ENCODE data around the gene WSB2. TPM values are rescaled to one million over a fixed set of nuclear protein-coding genes. Genes with fewer than 3 reads are reported as not detected.

The WSB2 gene
- polyA plus RNA-seq, 1 donor from 2014 or later = 155 TPM

DNA sequence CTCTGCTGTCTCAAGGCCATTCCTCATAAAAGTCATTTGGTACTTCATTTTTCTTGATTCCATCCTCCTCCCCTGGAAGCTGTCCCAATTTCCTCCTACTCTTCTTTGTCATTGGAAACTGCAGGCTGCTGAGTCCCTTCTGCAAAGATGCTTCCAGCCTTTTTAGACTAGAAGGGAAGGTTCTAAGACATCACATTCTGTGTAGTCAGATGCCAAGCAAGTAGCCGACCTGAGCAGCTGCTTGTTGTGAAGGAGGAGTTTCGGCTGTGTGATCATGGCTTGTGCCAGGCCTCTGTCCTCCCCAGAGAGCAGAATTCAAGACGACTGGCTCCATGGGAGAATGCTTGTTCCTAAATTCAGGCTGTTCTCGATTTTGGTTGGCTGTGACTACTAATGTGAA, 35.8 kb downstream of the WSB2 start:
- H3K9me3 ChIP-seq (ENCODE audit: low read length) = no peaks in the 10 kb centered on the region
- no peak overlapping the region for H3K9ac ChIP-seq (ENCODE audit: low read length)
- no peaks in the 10 kb centered on the region for H3K36me3 ChIP-seq (ENCODE audit: insufficient read depth, low read length)
- no peak overlapping the region for H3K4me3 ChIP-seq (ENCODE audit: low read length)
- H3K27ac ChIP-seq (ENCODE audit: low read length) = no peak overlapping the region
- H3K27me3 ChIP-seq (ENCODE audit: insufficient read depth, low read depth, low read length) = no peaks in the 10 kb centered on the region
- no peak overlapping the region for H3K4me2 ChIP-seq (ENCODE audit: low read length)
- no peaks in the 10 kb centered on the region for H3K79me2 ChIP-seq (replicated peaks; ENCODE audit: insufficient read depth, low read length)
- H4K20me1 ChIP-seq (ENCODE audit: insufficient read depth) = no peaks in the 10 kb centered on the region
- H2AFZ ChIP-seq (ENCODE audit: low read depth, low read length) = no peak overlapping the region
- TF ChIP-seq, protein P1, sequence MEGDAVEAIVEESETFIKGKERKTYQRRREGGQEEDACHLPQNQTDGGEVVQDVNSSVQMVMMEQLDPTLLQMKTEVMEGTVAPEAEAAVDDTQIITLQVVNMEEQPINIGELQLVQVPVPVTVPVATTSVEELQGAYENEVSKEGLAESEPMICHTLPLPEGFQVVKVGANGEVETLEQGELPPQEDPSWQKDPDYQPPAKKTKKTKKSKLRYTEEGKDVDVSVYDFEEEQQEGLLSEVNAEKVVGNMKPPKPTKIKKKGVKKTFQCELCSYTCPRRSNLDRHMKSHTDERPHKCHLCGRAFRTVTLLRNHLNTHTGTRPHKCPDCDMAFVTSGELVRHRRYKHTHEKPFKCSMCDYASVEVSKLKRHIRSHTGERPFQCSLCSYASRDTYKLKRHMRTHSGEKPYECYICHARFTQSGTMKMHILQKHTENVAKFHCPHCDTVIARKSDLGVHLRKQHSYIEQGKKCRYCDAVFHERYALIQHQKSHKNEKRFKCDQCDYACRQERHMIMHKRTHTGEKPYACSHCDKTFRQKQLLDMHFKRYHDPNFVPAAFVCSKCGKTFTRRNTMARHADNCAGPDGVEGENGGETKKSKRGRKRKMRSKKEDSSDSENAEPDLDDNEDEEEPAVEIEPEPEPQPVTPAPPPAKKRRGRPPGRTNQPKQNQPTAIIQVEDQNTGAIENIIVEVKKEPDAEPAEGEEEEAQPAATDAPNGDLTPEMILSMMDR (IDR thresholded peaks at IDR 0.05; ENCODE audit: poor library complexity, severe bottlenecking) = no peak
- TF ChIP-seq MXI1 (conservative IDR thresholded peaks at IDR 0.05; ENCODE audit: poor library complexity, severe bottlenecking) (no peak), EZH2 (IDR thresholded peaks at IDR 0.05; ENCODE audit: borderline replicate concordance, insufficient read depth, low read length, poor library complexity, severe bottlenecking) (no peak), TAF1 (IDR thresholded peaks at IDR 0.05; ENCODE audit: low read depth) (no peak), SMC3 (conservative IDR thresholded peaks at IDR 0.05; ENCODE audit: poor library complexity) (no peak), EP300 (conservative IDR thresholded peaks at IDR 0.05; ENCODE audit: poor library complexity, severe bottlenecking) (no peak), RAD21 (conservative IDR thresholded peaks at IDR 0.05) (no peak), POLR2AphosphoS5 (IDR thresholded peaks at IDR 0.05) (no peak)
- TF ChIP-seq, protein P2, sequence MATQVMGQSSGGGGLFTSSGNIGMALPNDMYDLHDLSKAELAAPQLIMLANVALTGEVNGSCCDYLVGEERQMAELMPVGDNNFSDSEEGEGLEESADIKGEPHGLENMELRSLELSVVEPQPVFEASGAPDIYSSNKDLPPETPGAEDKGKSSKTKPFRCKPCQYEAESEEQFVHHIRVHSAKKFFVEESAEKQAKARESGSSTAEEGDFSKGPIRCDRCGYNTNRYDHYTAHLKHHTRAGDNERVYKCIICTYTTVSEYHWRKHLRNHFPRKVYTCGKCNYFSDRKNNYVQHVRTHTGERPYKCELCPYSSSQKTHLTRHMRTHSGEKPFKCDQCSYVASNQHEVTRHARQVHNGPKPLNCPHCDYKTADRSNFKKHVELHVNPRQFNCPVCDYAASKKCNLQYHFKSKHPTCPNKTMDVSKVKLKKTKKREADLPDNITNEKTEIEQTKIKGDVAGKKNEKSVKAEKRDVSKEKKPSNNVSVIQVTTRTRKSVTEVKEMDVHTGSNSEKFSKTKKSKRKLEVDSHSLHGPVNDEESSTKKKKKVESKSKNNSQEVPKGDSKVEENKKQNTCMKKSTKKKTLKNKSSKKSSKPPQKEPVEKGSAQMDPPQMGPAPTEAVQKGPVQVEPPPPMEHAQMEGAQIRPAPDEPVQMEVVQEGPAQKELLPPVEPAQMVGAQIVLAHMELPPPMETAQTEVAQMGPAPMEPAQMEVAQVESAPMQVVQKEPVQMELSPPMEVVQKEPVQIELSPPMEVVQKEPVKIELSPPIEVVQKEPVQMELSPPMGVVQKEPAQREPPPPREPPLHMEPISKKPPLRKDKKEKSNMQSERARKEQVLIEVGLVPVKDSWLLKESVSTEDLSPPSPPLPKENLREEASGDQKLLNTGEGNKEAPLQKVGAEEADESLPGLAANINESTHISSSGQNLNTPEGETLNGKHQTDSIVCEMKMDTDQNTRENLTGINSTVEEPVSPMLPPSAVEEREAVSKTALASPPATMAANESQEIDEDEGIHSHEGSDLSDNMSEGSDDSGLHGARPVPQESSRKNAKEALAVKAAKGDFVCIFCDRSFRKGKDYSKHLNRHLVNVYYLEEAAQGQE (IDR thresholded peaks at IDR 0.05; ENCODE audit: borderline replicate concordance) = no peak
- H3F3A ChIP-seq (ENCODE audit: insufficient read depth, low read length, poor library complexity, severe bottlenecking) = no peaks in the 10 kb centered on the region
- H3K9me2 ChIP-seq (ENCODE audit: insufficient read depth, low read length) = no peaks in the 10 kb centered on the region

DNA sequence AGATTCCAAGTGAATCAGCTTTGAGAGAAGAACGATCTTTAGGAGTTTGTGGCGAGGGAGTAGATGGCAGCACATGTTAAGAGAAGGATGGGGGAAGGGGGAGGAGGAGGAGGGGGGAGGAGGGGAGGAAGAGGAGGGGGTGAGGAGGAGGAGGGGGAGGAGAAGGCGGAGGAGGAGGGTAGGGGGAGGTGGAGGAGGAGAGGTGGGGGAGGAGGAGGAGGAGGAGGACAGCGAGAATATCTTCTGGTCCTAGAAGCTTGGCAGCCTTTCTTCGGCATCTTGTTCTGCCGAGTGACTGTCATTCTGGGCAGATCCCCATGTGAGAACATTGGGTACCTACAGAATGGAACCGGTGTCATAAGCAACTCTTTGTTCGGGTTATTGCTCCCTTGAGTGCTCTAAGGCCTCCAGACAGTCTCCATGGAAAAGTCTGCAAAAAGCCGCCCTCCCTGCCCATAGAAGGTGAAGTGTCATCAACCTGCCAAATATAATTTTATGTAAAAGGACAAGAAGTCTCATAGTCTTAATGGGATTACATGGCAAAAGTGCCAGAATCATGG, 37.6 kb downstream of the WSB2 start:
- Histone ChIP-seq H2AFZ (ENCODE audit: low read depth, low read length) (no peak overlapping the region), H3K4me2 (ENCODE audit: low read length) (no peak overlapping the region), H3K9me2 (ENCODE audit: insufficient read depth, low read length) (no peaks in the 10 kb centered on the region), H3K79me2 (replicated peaks; ENCODE audit: insufficient read depth, low read length) (no peaks in the 10 kb centered on the region), H3K9ac (ENCODE audit: low read length) (no peak overlapping the region), H3K27ac (ENCODE audit: low read length) (no peak overlapping the region), H3K4me3 (ENCODE audit: low read length) (no peak overlapping the region), H3K9me3 (ENCODE audit: low read length) (no peaks in the 10 kb centered on the region), H3K27me3 (ENCODE audit: insufficient read depth, low read depth, low read length) (no peaks in the 10 kb centered on the region), H4K20me1 (ENCODE audit: insufficient read depth) (no peaks in the 10 kb centered on the region), H3K36me3 (ENCODE audit: insufficient read depth, low read length) (no peaks in the 10 kb centered on the region), H3F3A (ENCODE audit: insufficient read depth, low read length, poor library complexity, severe bottlenecking) (no peaks in the 10 kb centered on the region)
- TF ChIP-seq RAD21 (conservative IDR thresholded peaks at IDR 0.05) = no peak
- TF ChIP-seq POLR2AphosphoS5 (IDR thresholded peaks at IDR 0.05) = no peak
- TF ChIP-seq, protein P2 (IDR thresholded peaks at IDR 0.05; ENCODE audit: borderline replicate concordance) = no peak
- TF ChIP-seq, protein P1 (IDR thresholded peaks at IDR 0.05; ENCODE audit: poor library complexity, severe bottlenecking) = no peak
- no peak for TF ChIP-seq SMC3 (conservative IDR thresholded peaks at IDR 0.05; ENCODE audit: poor library complexity)
- no peak for TF ChIP-seq EZH2 (IDR thresholded peaks at IDR 0.05; ENCODE audit: borderline replicate concordance, insufficient read depth, low read length, poor library complexity, severe bottlenecking)
- no peak for TF ChIP-seq EP300 (conservative IDR thresholded peaks at IDR 0.05; ENCODE audit: poor library complexity, severe bottlenecking)
- no peak for TF ChIP-seq MXI1 (conservative IDR thresholded peaks at IDR 0.05; ENCODE audit: poor library complexity, severe bottlenecking)
- TF ChIP-seq TAF1 (IDR thresholded peaks at IDR 0.05; ENCODE audit: low read depth) = no peak
